Neural cell (in vitro differentiated cells): ENCODE data around the gene DLGAP4.

Experiments used
- POLR2AphosphoS5 ChIP-seq: IDR thresholded peaks from 2 replicates; pipeline ENCODE4 v1.6.1; 2012
- SMC3 ChIP-seq: fragments of 450-650 bp; conservative IDR thresholded peaks from 2 replicates; pipeline ENCODE4 v1.6.1; 2014; ENCODE audit warnings: antibody characterized with exemption, mild to moderate bottlenecking, moderate library complexity; ENCODE audit not compliant: poor library complexity

GRCh38 chr20:36483209-36483918, 177.2 kb downstream of the DLGAP4 start:
- TF ChIP-seq SMC3 (no peak), POLR2AphosphoS5 (no peak)
